Epithelial cell of proximal tubule (primary cell): ENCODE results near the gene STRIP1. TPM values are rescaled to one million over a fixed set of nuclear protein-coding genes. Genes with fewer than 3 reads are reported as not detected.

Experiments
- DNase-seq: peaks from one replicate; pipeline ENCODE4 v3.0.0-alpha.2; 2011; ENCODE audit warnings: low read depth
- H3K4me3 ChIP-seq: 2 replicates; pipeline ENCODE4 v1.5.1; 2011; ENCODE audit warnings: low read depth, mild to moderate bottlenecking, low read length
- CTCF ChIP-seq: conservative IDR thresholded peaks from 2 replicates; pipeline ENCODE4 v1.5.1; 2012; ENCODE audit warnings: low read depth, mild to moderate bottlenecking, low read length
- total RNA-seq: library from RNA; depleted of rRNA; stranded (reverse); fragments of >200 nt; gene quantifications from 2 replicates; pipeline ENCODE4 v1.2.3, GENCODE V29; 2015

STRIP1 gene
- total RNA-seq, 1 donor from 2014 or later = 28.9 TPM

GRCh38 chr1:110067893-110068645 is 33.6 kb downstream of the STRIP1 start:
- DNase-seq = no peak
- no peak for TF ChIP-seq CTCF
- H3K4me3 ChIP-seq = no peak overlapping the region

DNA sequence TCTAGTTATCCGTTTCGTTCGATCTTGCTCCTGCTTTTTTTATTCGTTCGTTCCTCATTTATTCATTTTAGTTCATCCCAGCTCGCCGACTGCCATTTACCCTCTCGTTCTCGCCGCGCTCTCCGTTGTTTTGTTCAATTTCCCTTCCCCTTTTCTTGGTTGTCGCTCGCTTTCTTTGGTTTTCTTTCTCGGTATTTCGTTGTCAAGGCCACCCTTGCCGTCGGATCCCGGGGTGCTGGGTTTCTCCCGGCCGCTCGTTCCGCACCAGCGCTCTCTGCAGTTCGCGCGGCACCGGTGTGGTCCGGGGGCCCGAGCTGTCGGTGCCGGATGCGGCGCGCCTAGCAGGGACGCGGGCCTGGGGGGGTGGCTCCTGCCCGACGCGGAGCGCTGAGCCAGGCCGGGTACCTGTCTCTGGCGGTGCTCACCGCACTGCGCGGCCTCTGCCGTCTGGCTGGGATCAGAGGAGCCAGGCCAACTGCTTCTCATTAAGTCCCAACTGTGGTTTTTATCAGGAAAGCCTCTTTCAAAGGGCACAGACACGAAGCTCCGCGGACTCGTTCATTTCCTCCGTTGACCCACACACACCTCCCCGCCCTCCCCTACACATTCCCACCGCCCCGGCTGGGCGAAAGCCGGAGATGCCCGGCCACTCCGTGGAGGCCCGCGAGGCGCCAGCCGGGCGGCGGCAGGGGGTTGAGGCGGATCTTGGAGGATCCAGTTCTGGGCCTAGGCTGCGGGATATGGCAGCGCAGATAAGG is 34.4 kb downstream of the STRIP1 start:
- DNase-seq = no peak
- TF ChIP-seq CTCF = no peak
- no peak overlapping the region for H3K4me3 ChIP-seq

DNA sequence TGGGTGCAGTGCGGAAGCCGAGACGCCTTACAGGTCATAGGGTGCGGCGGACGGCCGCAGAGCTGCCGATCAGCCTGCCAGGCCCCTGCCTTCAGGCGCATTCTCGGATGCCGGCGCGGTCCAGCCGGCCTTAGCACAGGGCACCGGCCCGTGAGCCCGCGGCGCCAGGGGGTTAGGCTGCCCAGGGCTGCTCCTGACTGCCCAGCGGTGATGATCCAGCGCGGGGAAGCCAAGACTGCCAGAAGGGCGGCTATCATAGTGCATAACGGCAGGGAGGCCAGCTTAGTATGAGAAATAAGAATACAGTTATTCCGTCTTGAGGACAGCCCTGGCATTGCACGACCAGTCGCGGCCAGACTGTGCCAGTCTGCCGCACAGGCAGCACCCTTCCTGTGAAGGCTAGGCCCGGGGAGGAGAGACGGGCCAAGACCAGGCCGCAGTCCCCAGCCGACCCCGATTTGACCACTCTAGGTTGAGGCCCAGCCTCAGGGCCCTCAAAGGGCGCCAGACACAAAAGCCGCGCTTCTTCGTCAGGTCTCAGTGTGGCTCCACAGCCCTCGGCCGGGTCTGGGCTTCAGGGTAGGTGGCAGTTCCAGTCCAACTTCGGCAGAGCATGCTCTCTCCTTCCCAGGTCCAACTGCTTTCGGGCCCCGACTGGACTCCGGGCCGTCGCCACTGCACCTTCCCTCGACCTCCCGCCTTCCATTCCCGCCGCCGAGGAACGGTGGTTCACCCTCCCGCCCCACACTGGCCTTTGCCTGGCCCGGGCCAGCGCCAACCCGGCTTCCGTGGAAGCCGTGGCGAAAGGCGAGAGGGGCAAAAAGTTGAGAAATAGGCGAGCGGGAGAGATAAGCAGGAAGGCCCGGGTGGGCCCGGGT is 35.2 kb downstream of the STRIP1 start:
- H3K4me3 ChIP-seq = no peak overlapping the region
- TF ChIP-seq CTCF = no peak

GRCh38 chr1:110070282-110070669 is 35.9 kb downstream of the STRIP1 start:
- DNase-seq = no peak
- TF ChIP-seq CTCF = no peak
- no peak overlapping the region for H3K4me3 ChIP-seq

More for the DNA sequence above, 35.2 kb downstream of the STRIP1 start:
- no peak for DNase-seq

DNA sequence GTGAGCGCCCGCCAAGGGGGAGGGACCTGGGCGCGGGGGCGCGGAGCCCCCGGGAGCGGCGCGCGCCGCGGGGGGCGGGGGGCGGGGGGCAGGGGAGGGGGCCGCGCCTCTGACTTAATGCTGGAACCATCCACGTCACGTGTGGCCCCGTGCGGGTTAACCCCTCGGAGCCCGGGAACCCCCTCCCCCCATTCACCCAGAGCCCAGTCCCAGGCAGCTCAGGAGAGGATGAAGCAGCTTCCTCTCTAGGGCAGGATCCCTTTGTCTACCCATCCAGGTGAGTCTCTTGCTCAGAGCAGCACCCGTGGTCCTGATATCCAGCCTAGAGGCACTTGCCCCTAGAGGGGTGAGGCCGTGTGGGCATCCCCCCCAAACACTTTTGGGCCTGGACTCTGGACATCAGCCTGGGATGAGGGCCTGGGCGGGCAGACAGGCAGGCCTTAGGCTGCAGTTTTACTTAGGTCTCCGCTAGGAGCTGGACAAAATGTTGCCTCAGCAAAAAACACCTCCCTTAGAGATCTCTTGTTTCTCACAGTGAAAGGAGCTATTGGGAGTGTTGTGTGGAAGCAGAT is 36.3 kb downstream of the STRIP1 start, which contains the start of gene ALX3:
TSS of gene ALX3 (minus strand) at position 2 of the 572 bp plus-strand sequence. CDS start 60 bp downstream, outside the sequence.
- no peak for TF ChIP-seq CTCF
- DNase-seq = no peak
- no peak within 1 kb of the TSS for H3K4me3 ChIP-seq

DNA sequence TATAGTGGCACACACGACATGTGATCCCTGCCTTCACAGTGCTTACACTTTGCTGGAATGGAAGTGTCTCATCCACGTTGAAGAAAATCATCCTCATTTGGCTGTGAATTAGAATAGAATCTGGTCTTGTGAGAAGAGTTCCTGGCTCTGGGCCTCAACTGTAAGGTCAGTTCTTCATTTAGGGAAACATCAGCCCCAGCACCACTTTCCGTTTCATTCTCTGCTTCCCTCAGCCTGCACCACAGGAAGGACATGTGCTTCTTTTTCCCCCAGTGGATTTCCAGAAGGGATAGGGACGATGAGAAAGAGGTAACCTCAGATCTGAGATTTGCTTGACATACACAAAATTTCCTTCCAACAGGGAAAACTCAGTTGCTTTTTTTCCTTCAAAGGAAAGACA is 39.7 kb downstream of the STRIP1 start:
- no peak overlapping the region for H3K4me3 ChIP-seq
- no peak for DNase-seq
- TF ChIP-seq CTCF = no peak
